Keratinocyte (primary cell): ENCODE results near the gene LMO3. TPM values are rescaled to one million over a fixed set of nuclear protein-coding genes. Genes with fewer than 3 reads are reported as not detected.

Experiments used
- DNase-seq: peaks from one replicate; pipeline ENCODE4 v3.0.0-alpha.2; 2011; ENCODE audit warnings: low read depth, missing footprints, low spot score
- FAIRE-seq: peaks from 2 replicates; lab custom pipeline; 2011; peaks lifted over from hg19 to GRCh38; lab: Jason Lieb, UNC
- H2AFZ ChIP-seq: 2 replicates; pipeline ENCODE4 v1.6.0; 2012; ENCODE audit warnings: low read length, control low read depth, inconsistent platforms; ENCODE audit not compliant: control insufficient read depth
- H3K27ac ChIP-seq: 2 replicates; pipeline ENCODE4 v1.5.1; 2011; ENCODE audit warnings: low read length; ENCODE audit not compliant: control insufficient read depth, insufficient read depth
- H3K27me3 ChIP-seq: 3 replicates; pipeline ENCODE4 v1.6.0; 2011; ENCODE audit warnings: low read length; ENCODE audit not compliant: control insufficient read depth, insufficient read depth; ENCODE audit errors: extremely low read depth
- H3K36me3 ChIP-seq, 2 experiments: 2 replicates in 1 of 2; 3 replicates in 1 of 2; pipeline ENCODE4 v1.5.1; 2011; ENCODE audit warnings: low read length in 2 of 2, mild to moderate bottlenecking in 1 of 2; ENCODE audit not compliant: control insufficient read depth in 2 of 2, insufficient read depth in 2 of 2; ENCODE audit errors: extremely low read depth in 1 of 2
- H3K4me1 ChIP-seq: 3 replicates; pipeline ENCODE4 v1.5.1; 2011; ENCODE audit warnings: low read length; ENCODE audit not compliant: control insufficient read depth, insufficient read depth; ENCODE audit errors: extremely low read depth
- H3K4me2 ChIP-seq: 3 replicates; pipeline ENCODE4 v1.6.0; 2011; ENCODE audit warnings: low read depth, low read length; ENCODE audit not compliant: control insufficient read depth, insufficient read depth; ENCODE audit errors: extremely low read depth
- H3K4me3 ChIP-seq, 3 experiments: fragments of 200-600 bp in 1 of 3; sonication (generic) in 1 of 3; 2 replicates in 2 of 3; 3 replicates in 1 of 3; pipeline ENCODE4 v1.5.1; 2011 to 2016; ENCODE audit warnings: low read length in 3 of 3, mild to moderate bottlenecking in 3 of 3, control low read depth in 2 of 3, inconsistent platforms in 1 of 3, low read depth in 1 of 3, mixed read lengths in 1 of 3, mixed run types in 1 of 3, moderate library complexity in 1 of 3; ENCODE audit not compliant: control insufficient read depth in 2 of 3, insufficient read depth in 2 of 3; ENCODE audit errors: extremely low read depth in 1 of 3
- H3K79me2 ChIP-seq: 2 replicates; pipeline ENCODE4 v1.6.0; 2012; ENCODE audit warnings: low read length; ENCODE audit not compliant: control insufficient read depth, insufficient read depth
- H3K9ac ChIP-seq: 3 replicates; pipeline ENCODE4 v1.6.0; 2011; ENCODE audit warnings: low read length; ENCODE audit not compliant: control insufficient read depth, insufficient read depth; ENCODE audit errors: extremely low read depth
- H3K9me1 ChIP-seq: 3 replicates; pipeline ENCODE4 v1.6.0; 2011; ENCODE audit warnings: low read length; ENCODE audit not compliant: control insufficient read depth, insufficient read depth; ENCODE audit errors: extremely low read depth
- H3K9me3 ChIP-seq: 2 replicates; pipeline ENCODE4 v1.5.1; 2012; ENCODE audit warnings: low read depth, low read length; ENCODE audit not compliant: control insufficient read depth
- H4K20me1 ChIP-seq: 3 replicates; pipeline ENCODE4 v1.6.0; 2011; ENCODE audit warnings: low read length; ENCODE audit not compliant: control insufficient read depth, insufficient read depth; ENCODE audit errors: extremely low read depth
- CTCF ChIP-seq, 3 experiments: IDR thresholded peaks in 1 of 3; conservative IDR thresholded peaks in 1 of 3; optimal IDR thresholded peaks in 1 of 3; 2 replicates in 2 of 3; 3 replicates in 1 of 3; pipeline versions ENCODE3 to v1.5.1; 2011; ENCODE audit warnings: low read length in 3 of 3, mild to moderate bottlenecking in 3 of 3, moderate library complexity in 2 of 3, control low read depth in 1 of 3, inconsistent platforms in 1 of 3; ENCODE audit not compliant: insufficient read depth in 2 of 3; ENCODE audit errors: extremely low read depth in 1 of 3
- EZH2 ChIP-seq: IDR thresholded peaks from one replicate; pipeline ENCODE4 v1.6.1; 2012; ENCODE audit warnings: inconsistent platforms, mild to moderate bottlenecking, low read length, moderate library complexity
- dilution Hi-C: fragments of 300-500 bp; cut with MboI; formaldehyde crosslinking; loops from one replicate; pipeline ENCODE4 v1.7.0; 2020; ENCODE audit warnings: low sequenced_read_pairs; ENCODE audit not compliant: extremely low pct_ligation_motif_present
- polyA plus RNA-seq, 5 experiments: library from polyadenylated mRNA; depleted of rRNA in 3 of 5; stranded (reverse) in 3 of 5; stranded (forward) in 1 of 5; unstranded in 1 of 5; fragments of >200 nt; gene quantifications; 1 replicate in 1 of 5; 2 replicates in 3 of 5; 3 replicates in 1 of 5; pipeline versions ENCODE4 v1.2.1 to v1.2.3, GENCODE V29; 2011 to 2012; ENCODE audit warnings: missing spikeins in 2 of 5, low read depth in 1 of 5, low replicate concordance in 1 of 5

The LMO3 gene
- polyA plus RNA-seq, 1 donor (not counting 4 experiments of a cell fraction or from before 2014, with no cell fraction given): not detected

GRCh38 chr12:16581416-16581815 is 24.5 kb downstream of the LMO3 start:
- TF ChIP-seq CTCF (optimal IDR thresholded peaks at IDR 0.05 in 1 of 3, IDR thresholded peaks at IDR 0.05 in 1 of 3, conservative IDR thresholded peaks at IDR 0.05 in 1 of 3; ENCODE audit: extremely low read depth in 1 of 3, insufficient read depth in 2 of 3, low read length in 3 of 3): no peak
- no peak for TF ChIP-seq EZH2
- no peak for DNase-seq
- Histone ChIP-seq H3K27ac (no peak overlapping the region), H3K9me3 (no peaks in the 10 kb centered on the region), H3K9ac (no peak overlapping the region), H3K9me1 (no peaks in the 10 kb centered on the region), H3K4me3 (no peak overlapping the region), H3K4me2 (no peak overlapping the region), H2AFZ (no peak overlapping the region), H3K27me3 (no peaks in the 10 kb centered on the region), H4K20me1 (no peaks in the 10 kb centered on the region), H3K79me2 (no peaks in the 10 kb centered on the region), H3K4me1 (peaks cover 12% of the 10 kb centered on the region), H3K36me3 (no peaks in the 10 kb centered on the region)
- dilution Hi-C loops: no loop called here
- no peak for FAIRE-seq

DNA sequence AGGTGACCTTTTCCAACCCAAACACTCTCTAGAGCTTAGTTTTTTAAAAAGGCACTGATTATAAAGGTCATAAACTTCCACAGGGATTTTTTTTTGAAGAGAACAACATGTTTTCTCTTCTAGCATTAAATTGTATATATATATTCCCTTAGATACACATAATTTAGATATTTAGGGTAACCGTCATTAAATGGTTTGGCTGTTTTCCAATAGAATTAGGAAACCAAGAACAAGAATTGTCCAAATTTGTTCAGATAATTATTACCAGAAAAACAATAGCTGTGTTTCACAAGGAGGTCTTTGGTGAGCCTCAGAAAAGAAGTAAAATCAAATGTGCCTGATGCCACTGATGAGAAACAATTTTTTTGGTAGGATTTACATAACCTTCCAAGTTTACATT is 26.9 kb downstream of the LMO3 start:
- no peaks in the 10 kb centered on the region for H3K27me3 ChIP-seq
- no peak overlapping the region for H2AFZ ChIP-seq
- no peak overlapping the region for H3K27ac ChIP-seq
- dilution Hi-C loops: no loop called here
- no peaks in the 10 kb centered on the region for H3K9me1 ChIP-seq
- no peaks in the 10 kb centered on the region for H3K79me2 ChIP-seq
- H3K36me3 ChIP-seq: no peaks in the 10 kb centered on the region
- H3K4me2 ChIP-seq: no peak overlapping the region
- H3K9ac ChIP-seq: no peak overlapping the region
- no peaks in the 10 kb centered on the region for H4K20me1 ChIP-seq
- no peak for DNase-seq
- peaks cover 6% of the 10 kb centered on the region for H3K4me1 ChIP-seq
- no peak for FAIRE-seq
- TF ChIP-seq EZH2: no peak
- TF ChIP-seq CTCF (optimal IDR thresholded peaks at IDR 0.05 in 1 of 3, IDR thresholded peaks at IDR 0.05 in 1 of 3, conservative IDR thresholded peaks at IDR 0.05 in 1 of 3; ENCODE audit: extremely low read depth in 1 of 3, insufficient read depth in 2 of 3, low read length in 3 of 3): no peak
- no peaks in the 10 kb centered on the region for H3K9me3 ChIP-seq
- no peak overlapping the region for H3K4me3 ChIP-seq
